Hematopoietic multipotent progenitor cell treated with erythropoietin and hydrocortisone succinate and interleukin-3 and kit ligand, for 15 days (in vitro differentiated cells): ENCODE measurements around the gene TMED10.
A peak's percentile ranks its signal among the peaks of the same experiment; 100 is the strongest.
"Not testable (repeated sequence)": the region's sequence is repeated elsewhere in the genome, so short reads cannot be mapped to it uniquely, and the experiment has no call there.

Source experiments
- DNase-seq: peaks from one replicate; pipeline ENCODE4 v3.0.0-alpha.2; 2015; ENCODE audit warnings: low spot score

TMED10 gene

DNA sequence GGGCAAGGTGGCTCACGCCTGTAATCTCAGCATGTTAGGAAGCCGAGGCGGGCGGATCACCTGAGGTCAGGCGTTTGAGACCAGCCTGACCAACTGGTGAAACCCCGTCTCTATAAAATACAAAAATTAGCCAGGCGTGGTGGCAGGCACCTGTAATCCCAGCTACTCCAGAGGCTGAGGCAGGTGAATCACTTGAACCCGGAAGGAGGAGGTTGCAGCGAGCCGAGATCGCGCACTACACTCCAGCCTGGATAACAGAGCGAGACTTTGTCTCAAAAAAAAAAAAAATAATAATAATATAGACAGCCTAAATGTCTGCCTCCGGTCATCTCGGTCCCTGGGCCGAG, 49.0 kb downstream of the TMED10 start:
- not testable (repeated sequence) for DNase-seq

DNA sequence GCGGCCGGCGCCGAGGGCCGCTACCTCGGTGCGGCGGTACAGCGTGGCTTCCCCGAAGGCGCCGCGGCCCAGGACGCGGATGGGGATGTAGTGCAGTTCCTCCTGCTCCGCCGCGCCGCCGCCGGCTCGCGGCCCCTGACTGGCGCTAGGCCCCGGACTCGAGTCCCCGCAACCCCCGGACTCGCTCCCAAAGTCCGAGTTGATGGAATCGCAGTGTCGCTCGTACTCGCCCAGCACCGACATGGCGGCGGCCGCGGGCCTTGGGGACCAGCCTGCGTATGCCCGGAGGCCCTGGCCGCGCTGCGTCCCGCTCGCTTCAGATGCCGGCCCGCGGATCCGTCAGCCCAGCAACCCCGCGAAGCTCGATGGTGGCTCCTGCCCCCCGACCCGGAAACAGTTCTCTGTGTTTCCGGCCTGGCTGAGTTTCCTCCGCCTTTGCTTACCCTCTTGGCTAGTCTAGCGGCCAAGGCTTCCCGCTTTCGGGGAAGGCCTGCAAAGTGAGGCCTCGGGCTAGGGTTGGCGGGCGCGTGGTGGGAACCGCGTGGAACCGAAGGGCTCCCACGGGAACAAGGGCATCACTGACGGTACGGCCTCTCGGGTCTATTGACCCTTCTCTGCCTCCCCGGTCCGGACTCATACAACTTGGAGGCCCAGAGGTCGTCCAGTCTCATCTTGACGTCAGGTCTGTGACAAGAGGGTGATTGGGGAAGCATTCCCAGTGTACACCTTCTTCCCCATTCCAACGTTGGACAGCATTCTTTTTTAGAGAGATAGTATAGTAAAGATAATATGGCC, 49.5 kb downstream of the TMED10 start, which contains the start of gene NEK9:
TSS of gene NEK9 (minus strand) at position 370 of the 795 bp plus-strand sequence. CDS start at position 243, 127 bp downstream.
- peak; percentile 84 for DNase-seq

DNA sequence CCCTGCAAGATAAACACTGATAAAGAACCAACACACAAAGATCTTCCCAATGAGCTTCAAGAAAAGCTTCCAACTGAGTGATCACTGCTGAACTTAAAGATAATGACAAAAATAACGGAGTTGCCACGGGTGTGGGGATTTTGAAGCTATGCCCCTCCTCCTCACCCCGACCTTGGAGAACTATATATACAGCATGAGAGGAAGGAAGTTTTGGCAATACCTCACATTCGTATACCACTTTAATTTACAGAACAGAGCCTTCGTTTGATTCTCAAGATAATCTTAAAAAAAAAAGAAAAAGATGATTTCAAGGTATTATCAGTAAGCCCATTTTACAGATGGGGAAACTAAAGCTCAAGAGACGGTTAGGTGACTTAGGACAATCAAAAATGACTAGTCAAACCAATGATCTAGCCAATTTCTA, 50.3 kb downstream of the TMED10 start:
- DNase-seq: peak; percentile 14

DNA sequence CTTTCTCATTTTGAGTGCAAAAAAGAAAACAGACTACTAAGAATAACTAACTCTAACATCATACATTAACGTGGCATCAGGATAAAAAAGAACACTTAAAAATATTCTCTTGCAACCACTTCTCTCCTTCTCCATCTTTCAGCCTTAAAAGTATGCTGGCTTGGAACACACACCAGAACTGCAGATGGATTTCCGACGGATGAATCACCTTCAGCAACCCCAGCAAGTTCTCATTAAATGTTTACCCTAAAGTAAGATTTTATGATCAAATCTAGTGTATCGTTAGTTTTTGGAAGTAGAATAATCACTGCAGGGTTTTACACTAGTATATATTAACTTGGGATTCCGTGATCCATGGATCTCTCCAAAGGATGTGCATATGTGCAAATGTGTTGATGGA, 50.8 kb downstream of the TMED10 start:
- DNase-seq: no peak

- no peak for DNase-seq
Measured at GRCh38 chr14:75123991-75124390, 52.4 kb downstream of the TMED10 start.

GRCh38 chr14:75121552-75121951, 54.9 kb downstream of the TMED10 start:
- DNase-seq: no peak

GRCh38 chr14:75120541-75121291, 55.7 kb downstream of the TMED10 start:
- DNase-seq: no peak

- no peak for DNase-seq
Measured at GRCh38 chr14:75119056-75119455, 57.4 kb downstream of the TMED10 start.

- DNase-seq: no peak
Measured at GRCh38 chr14:75113932-75114539, 62.4 kb downstream of the TMED10 start.

DNA sequence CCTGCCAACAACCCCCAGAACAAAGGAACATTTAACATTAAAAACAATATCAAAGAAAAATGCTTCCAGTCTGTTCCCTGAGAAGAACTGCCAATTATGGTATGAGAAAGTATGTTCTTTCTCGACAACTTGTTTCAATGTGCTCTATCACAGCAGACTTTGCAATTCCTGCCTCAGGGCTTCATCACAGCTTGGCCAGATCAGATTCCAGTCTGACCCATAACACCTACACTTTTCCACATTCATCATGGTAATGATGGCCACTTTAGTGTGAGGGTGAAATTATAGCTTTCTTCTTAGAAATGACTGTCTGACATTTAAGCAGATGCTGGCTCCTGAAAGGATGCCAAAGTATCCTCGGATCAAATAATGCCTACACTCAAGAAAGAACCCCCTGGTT, 66.5 kb downstream of the TMED10 start:
- DNase-seq: no peak

GRCh38 chr14:75107186-75107585, 69.2 kb downstream of the TMED10 start:
- DNase-seq: no peak

GRCh38 chr14:75101491-75101890, 74.9 kb downstream of the TMED10 start:
- DNase-seq: no peak

GRCh38 chr14:75098682-75099081, 77.7 kb downstream of the TMED10 start:
- no peak for DNase-seq

DNA sequence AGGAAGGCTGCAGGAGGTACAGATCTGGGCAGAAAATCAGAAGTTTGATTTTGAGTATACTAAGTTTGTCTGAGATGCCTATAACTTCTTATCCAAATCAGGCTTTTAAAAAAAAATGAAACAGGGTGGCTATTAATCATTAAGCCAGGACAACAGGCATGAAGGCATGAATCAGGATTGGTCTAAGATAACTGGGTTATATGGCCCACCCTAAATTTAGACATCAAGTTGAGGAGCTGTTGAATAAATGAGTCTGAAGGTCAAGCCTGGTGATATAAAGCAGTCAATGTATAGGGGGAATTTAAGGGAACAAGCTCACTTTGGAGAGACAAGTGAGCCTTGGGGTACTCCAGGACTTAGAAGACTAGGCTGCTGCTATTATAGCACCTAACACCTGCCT, 78.2 kb downstream of the TMED10 start:
- DNase-seq: no peak

DNA sequence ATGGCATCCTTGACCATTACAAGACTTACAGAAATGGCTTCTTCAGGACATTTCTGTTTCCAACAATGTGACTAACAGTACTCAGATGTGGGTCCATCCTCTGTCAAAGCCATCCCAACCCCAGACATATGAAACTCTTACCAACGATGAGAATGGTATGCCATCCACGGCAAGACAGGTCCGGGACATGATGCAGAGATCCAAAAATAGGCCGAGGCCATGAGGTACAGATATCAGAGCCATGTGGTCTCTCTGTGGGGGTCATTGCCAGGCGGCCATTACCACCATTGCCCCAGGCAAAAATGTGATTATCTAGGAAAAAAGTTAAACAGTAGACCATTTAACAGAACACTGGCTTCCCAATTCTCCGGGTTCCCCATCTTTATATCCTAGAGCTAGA, 79.5 kb downstream of the TMED10 start:
- no peak for DNase-seq

DNA sequence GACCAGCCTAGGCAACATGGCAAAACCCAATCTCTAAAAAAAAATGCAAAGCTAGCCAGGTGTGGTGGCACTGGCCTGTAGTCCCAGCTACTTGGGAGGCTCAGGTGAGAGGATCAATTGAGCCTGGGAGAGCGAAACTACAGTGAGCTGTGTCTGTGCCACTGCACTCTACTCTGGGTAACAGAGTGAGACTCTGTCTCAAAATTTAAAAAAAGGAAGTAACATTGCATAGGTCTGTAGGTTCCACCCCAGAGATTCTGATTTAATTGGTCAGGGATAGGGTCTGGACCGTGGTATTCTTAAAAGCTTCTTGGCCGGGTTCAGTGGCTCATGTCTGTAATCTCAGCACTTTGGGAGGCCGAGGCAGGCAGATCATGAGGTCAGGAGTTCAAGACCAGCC, 80.7 kb downstream of the TMED10 start:
- no peak for DNase-seq

DNA sequence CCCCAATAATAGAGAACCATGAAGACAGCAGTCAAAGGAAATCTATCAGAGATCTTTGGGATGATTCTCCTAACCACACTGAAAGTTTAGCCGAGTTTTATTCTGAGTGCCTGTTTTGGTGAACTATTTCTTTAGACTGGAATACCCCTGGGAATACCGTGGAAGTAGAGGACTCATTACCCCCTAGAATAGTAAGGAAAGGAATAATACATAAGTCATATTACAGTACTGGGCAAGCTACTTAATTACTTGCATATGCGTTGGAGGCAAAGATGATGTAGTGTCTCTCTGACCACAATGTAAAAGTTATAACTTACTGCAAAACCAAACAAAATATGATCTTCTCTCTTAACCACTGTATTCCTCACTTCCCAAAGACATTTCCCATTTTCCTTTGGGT, 81.5 kb downstream of the TMED10 start:
- DNase-seq: no peak

DNA sequence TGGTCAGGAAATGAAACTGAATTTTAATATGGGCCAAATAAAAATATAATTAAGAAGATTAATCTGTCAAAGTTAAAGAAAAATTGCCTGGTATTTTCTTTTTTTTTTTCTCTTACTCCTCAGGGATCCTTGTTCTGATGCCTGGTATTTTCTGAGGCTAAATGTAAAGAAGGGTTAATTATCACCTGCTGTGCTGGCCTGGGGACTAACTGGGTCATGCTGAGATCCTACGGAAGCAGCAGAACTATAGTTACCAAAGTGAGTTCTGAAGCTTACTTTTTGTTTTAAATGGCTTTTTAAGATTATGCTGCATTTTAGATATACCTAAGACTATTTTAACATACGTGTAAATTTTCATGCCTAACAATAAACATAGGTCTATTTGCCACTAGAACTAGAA, 83.7 kb downstream of the TMED10 start:
- no peak for DNase-seq

DNA sequence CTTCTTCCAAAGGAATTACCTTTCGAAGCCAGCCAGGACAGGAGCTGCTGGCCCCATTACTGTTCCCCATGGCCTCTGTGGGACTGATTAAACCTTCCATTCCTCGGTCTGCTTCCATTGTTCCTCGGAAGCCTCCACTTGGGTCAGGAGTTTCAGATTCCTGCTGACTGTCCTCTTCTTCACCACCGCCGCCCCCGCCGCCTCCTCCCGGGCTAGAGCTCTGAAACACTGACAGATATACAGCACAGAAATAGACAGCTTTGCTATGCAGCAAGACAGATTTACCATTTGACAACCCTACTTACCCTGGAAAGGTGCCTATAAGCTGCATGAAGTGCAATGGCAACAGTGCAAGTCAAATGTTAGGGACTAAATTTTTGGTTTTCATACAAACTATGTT, 85.2 kb downstream of the TMED10 start:
- DNase-seq: no peak

DNA sequence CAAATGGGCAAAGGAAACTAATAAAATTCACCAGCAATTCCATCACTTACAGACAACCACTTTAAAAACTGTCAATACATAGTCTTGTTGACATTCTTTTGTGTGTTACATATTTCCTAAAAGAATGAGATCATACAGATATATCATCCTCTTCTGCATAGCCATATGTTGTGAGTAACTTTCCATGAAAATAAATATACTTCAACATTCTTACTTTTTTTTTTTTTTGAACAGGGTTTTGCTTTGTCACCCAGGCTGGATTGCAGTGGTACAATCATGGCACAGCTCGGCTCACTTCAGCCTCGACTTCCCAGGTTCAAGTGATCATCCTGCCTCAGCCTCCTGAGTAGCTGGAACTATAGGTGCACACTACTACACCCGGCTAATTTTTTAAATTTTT, 86.1 kb downstream of the TMED10 start:
- DNase-seq: no peak

GRCh38 chr14:75088566-75089373, 87.6 kb downstream of the TMED10 start:
- DNase-seq: peak; percentile 77

- DNase-seq: no peak
Measured at GRCh38 chr14:75088153-75088552, 88.3 kb downstream of the TMED10 start.
